ENCODE results near the gene TTC39A.

Gene TTC39A

DNA sequence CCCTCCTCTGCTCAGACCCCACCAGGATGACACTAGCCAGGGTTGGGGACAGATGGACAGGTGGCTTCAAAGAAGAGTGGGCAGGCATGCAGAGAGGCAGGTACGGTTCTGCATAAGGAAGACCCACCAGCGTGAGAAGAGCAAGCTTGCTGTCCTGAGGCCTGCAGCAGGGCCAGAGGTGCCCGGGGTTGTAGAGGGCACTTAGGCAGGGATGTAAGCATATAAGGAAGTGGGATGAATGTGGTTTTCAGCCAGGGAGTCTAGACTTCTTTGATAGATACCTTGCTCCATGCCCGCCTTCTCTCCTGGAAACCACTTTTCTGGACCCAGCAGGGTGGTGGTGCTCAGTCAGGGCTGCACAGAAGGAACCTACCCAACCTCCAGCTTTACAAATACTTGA lies 1.4 kb downstream of the TTC39A start:
- no peak for TF ChIP-seq SIN3A (IDR thresholded peaks at IDR 0.05; ENCODE audit: borderline replicate concordance, insufficient read depth, low read length)
- TF ChIP-seq TAF1 (IDR thresholded peaks at IDR 0.05; ENCODE audit: borderline replicate concordance, insufficient read depth, low read length), result no peak
- TF ChIP-seq, protein P1, sequence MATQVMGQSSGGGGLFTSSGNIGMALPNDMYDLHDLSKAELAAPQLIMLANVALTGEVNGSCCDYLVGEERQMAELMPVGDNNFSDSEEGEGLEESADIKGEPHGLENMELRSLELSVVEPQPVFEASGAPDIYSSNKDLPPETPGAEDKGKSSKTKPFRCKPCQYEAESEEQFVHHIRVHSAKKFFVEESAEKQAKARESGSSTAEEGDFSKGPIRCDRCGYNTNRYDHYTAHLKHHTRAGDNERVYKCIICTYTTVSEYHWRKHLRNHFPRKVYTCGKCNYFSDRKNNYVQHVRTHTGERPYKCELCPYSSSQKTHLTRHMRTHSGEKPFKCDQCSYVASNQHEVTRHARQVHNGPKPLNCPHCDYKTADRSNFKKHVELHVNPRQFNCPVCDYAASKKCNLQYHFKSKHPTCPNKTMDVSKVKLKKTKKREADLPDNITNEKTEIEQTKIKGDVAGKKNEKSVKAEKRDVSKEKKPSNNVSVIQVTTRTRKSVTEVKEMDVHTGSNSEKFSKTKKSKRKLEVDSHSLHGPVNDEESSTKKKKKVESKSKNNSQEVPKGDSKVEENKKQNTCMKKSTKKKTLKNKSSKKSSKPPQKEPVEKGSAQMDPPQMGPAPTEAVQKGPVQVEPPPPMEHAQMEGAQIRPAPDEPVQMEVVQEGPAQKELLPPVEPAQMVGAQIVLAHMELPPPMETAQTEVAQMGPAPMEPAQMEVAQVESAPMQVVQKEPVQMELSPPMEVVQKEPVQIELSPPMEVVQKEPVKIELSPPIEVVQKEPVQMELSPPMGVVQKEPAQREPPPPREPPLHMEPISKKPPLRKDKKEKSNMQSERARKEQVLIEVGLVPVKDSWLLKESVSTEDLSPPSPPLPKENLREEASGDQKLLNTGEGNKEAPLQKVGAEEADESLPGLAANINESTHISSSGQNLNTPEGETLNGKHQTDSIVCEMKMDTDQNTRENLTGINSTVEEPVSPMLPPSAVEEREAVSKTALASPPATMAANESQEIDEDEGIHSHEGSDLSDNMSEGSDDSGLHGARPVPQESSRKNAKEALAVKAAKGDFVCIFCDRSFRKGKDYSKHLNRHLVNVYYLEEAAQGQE (IDR thresholded peaks at IDR 0.05; ENCODE audit: insufficient read depth in 1 of 2, low read depth in 2 of 2, low read length in 2 of 2), result no peak
- no peak for TF ChIP-seq POLR2AphosphoS5 (IDR thresholded peaks at IDR 0.05; ENCODE audit: low read depth, low read length)
- no peak for TF ChIP-seq FOXP2 (optimal IDR thresholded peaks at IDR 0.05; ENCODE audit: borderline replicate concordance, extremely low read depth, extremely low read length, insufficient read depth)

DNA sequence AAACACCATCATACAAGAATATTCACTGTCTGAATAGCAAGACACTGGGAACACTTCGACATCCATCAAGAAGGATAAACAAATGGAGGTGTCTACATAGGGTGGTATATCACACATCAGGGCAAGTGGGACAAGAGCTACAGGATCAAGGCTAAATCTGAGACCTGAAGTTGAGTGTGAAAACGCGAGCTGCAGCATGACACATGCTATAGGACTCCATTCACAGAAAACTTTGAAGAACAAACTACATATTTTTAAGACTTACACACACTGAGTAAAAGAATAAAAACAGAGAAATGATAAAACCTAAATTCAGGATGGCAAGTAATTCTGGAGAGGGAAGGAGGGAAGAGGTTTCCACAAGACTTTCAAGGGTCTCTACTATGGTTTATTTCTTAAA lies 2.1 kb downstream of the TTC39A start:
- TF ChIP-seq FOXP2 (optimal IDR thresholded peaks at IDR 0.05; ENCODE audit: borderline replicate concordance, extremely low read depth, extremely low read length, insufficient read depth) (no peak), POLR2AphosphoS5 (IDR thresholded peaks at IDR 0.05; ENCODE audit: low read depth, low read length) (no peak), TAF1 (IDR thresholded peaks at IDR 0.05; ENCODE audit: borderline replicate concordance, insufficient read depth, low read length) (no peak), SIN3A (IDR thresholded peaks at IDR 0.05; ENCODE audit: borderline replicate concordance, insufficient read depth, low read length) (no peak)
- TF ChIP-seq, protein P1 (IDR thresholded peaks at IDR 0.05; ENCODE audit: insufficient read depth in 1 of 2, low read depth in 2 of 2, low read length in 2 of 2), result no peak

DNA sequence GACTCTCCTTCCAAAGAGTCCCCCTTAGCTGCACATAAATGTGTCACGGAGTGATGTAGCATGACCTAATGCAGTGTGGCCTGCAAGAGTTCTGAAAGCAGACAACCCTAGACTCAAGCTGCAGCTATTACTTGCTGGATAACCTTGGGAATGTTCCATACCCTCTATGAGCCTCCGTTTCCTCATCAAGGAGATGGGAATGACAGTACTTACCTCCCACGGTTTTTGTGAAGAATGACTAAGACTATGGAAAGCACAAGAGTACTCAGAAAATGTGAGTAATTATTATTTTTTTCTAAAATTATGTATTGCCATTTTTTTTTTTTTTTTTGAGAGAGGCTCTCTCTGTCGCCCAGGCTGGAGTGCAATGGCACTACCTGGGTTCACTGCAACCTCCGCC lies 3.0 kb downstream of the TTC39A start:
- TF ChIP-seq, protein P1 (IDR thresholded peaks at IDR 0.05; ENCODE audit: insufficient read depth in 1 of 2, low read depth in 2 of 2, low read length in 2 of 2), result no peak
- TF ChIP-seq SIN3A (IDR thresholded peaks at IDR 0.05; ENCODE audit: borderline replicate concordance, insufficient read depth, low read length) (no peak), FOXP2 (optimal IDR thresholded peaks at IDR 0.05; ENCODE audit: borderline replicate concordance, extremely low read depth, extremely low read length, insufficient read depth) (no peak), TAF1 (IDR thresholded peaks at IDR 0.05; ENCODE audit: borderline replicate concordance, insufficient read depth, low read length) (no peak), POLR2AphosphoS5 (IDR thresholded peaks at IDR 0.05; ENCODE audit: low read depth, low read length) (no peak)

DNA sequence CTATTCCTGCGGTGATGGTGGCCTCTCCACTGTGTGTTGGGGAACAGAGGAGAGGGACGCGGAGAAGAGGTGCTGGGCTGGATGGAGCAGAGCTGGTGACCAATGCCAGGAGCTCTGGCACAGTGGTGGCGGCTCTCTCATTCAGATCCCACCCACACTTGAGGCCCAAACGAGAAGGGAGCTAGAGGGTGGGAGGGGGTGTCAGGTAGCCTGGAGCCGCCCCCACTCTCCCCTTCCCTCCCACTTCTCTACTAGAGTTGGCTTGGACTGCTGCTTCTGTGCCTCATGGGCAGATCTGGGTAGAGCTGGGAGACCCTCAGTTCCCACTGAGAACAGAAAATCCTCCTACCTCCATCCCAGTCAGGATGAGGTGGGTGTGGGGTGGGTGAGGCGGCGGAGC lies 3.5 kb downstream of the TTC39A start:
- TF ChIP-seq POLR2AphosphoS5 (IDR thresholded peaks at IDR 0.05; ENCODE audit: low read depth, low read length) (no peak), FOXP2 (optimal IDR thresholded peaks at IDR 0.05; ENCODE audit: borderline replicate concordance, extremely low read depth, extremely low read length, insufficient read depth) (no peak), SIN3A (IDR thresholded peaks at IDR 0.05; ENCODE audit: borderline replicate concordance, insufficient read depth, low read length) (no peak), TAF1 (IDR thresholded peaks at IDR 0.05; ENCODE audit: borderline replicate concordance, insufficient read depth, low read length) (no peak)
- TF ChIP-seq, protein P1 (IDR thresholded peaks at IDR 0.05; ENCODE audit: insufficient read depth in 1 of 2, low read depth in 2 of 2, low read length in 2 of 2), result no peak

All from PFSK-1 (cell line).